H9 (cell line): Measurements from ENCODE around the gene KCTD20. TPM values are rescaled to one million over a fixed set of nuclear protein-coding genes. Genes with fewer than 3 reads are reported as not detected.

Experiments
- DNase-seq: peaks from one replicate; pipeline ENCODE4 v3.0.0-alpha.2; 2017
- H2AFZ ChIP-seq: one replicate; pipeline ENCODE4 v1.6.1; 2013; ENCODE audit warnings: mild to moderate bottlenecking, low read length, control low read depth, moderate library complexity
- H2AK5ac ChIP-seq: 2 replicates; pipeline ENCODE4 v1.6.1; 2013; ENCODE audit warnings: low read length, control low read depth, mixed read lengths; ENCODE audit not compliant: insufficient read length
- H2BK120ac ChIP-seq: one replicate; pipeline ENCODE4 v1.6.1; 2013; ENCODE audit warnings: low read depth, mild to moderate bottlenecking, low read length, control low read depth, inconsistent platforms; ENCODE audit not compliant: poor library complexity, severe bottlenecking
- H2BK12ac ChIP-seq: 2 replicates; pipeline ENCODE4 v1.6.1; 2013; ENCODE audit warnings: low read length, control low read depth, mixed read lengths, low read depth; ENCODE audit not compliant: insufficient read length
- H2BK15ac ChIP-seq: 2 replicates; pipeline ENCODE4 v1.6.1; 2013; ENCODE audit warnings: low read depth, low read length, control low read depth
- H2BK20ac ChIP-seq: one replicate; pipeline ENCODE4 v1.6.1; 2013; ENCODE audit warnings: low read depth, mild to moderate bottlenecking, low read length, control low read depth, inconsistent platforms; ENCODE audit not compliant: poor library complexity, severe bottlenecking
- H2BK5ac ChIP-seq: 2 replicates; pipeline ENCODE4 v1.6.1; 2013; ENCODE audit warnings: low read length, control low read depth, mixed read lengths; ENCODE audit not compliant: insufficient read length
- H3K14ac ChIP-seq: 2 replicates; pipeline ENCODE4 v1.6.1; 2013; ENCODE audit warnings: low read length, control low read depth; ENCODE audit not compliant: insufficient read depth
- H3K18ac ChIP-seq: 2 replicates; pipeline ENCODE4 v1.6.1; 2013; ENCODE audit warnings: low read depth, mild to moderate bottlenecking, mixed read lengths, low read length, control low read depth; ENCODE audit not compliant: insufficient read length
- H3K23ac ChIP-seq: 2 replicates; pipeline ENCODE4 v1.6.1; 2013; ENCODE audit warnings: low read length, control low read depth, mixed read lengths, low read depth; ENCODE audit not compliant: insufficient read length
- H3K23me2 ChIP-seq: 2 replicates; pipeline ENCODE4 v1.6.1; 2013; ENCODE audit warnings: low read depth, mild to moderate bottlenecking, mixed read lengths, low read length, control low read depth; ENCODE audit not compliant: insufficient read length, poor library complexity, severe bottlenecking
- H3K27ac ChIP-seq: 2 replicates; pipeline ENCODE4 v1.5.1; 2013; ENCODE audit warnings: low read length, control low read depth, mixed read lengths, low read depth; ENCODE audit not compliant: insufficient read length
- H3K27me3 ChIP-seq: 2 replicates; pipeline ENCODE4 v1.6.1; 2013; ENCODE audit warnings: low read length, control low read depth, inconsistent platforms; ENCODE audit not compliant: insufficient read depth
- H3K4ac ChIP-seq: 2 replicates; pipeline ENCODE4 v1.6.1; 2013; ENCODE audit warnings: low read depth, mild to moderate bottlenecking, control low read depth, inconsistent platforms, low read length, moderate library complexity
- H3K4me1 ChIP-seq: 2 replicates; pipeline ENCODE4 v1.6.1; 2013; ENCODE audit warnings: low read length, control low read depth, inconsistent platforms; ENCODE audit not compliant: insufficient read depth
- H3K4me2 ChIP-seq: 2 replicates; pipeline ENCODE4 v1.6.1; 2013; ENCODE audit warnings: low read length, control low read depth, mixed read lengths; ENCODE audit not compliant: insufficient read length, insufficient read depth
- H3K56ac ChIP-seq: 2 replicates; pipeline ENCODE4 v1.6.1; 2013; ENCODE audit warnings: low read depth, mild to moderate bottlenecking, mixed read lengths, low read length, control low read depth; ENCODE audit not compliant: insufficient read length
- H3K79me1 ChIP-seq: 2 replicates; pipeline ENCODE4 v1.6.1; 2013; ENCODE audit warnings: low read depth, mild to moderate bottlenecking, moderate library complexity, low read length, control low read depth, inconsistent platforms; ENCODE audit not compliant: insufficient read depth, poor library complexity, severe bottlenecking
- H3K79me2 ChIP-seq: 2 replicates; pipeline ENCODE4 v1.6.1; 2013; ENCODE audit warnings: low read length, control low read depth, inconsistent platforms; ENCODE audit not compliant: insufficient read depth
- H3K9ac ChIP-seq: 2 replicates; pipeline ENCODE4 v1.6.1; 2013; ENCODE audit warnings: low read length, control low read depth, mixed read lengths; ENCODE audit not compliant: insufficient read length; ENCODE audit errors: extremely low read depth
- H3K9me3 ChIP-seq: one replicate; pipeline ENCODE4 v1.6.1; 2013; ENCODE audit warnings: low read depth, low read length, inconsistent platforms; ENCODE audit not compliant: control insufficient read depth
- H3T11ph ChIP-seq: one replicate; pipeline ENCODE4 v1.6.1; 2013; ENCODE audit warnings: mild to moderate bottlenecking, low read length, control low read depth, inconsistent platforms
- H4K20me1 ChIP-seq: one replicate; pipeline ENCODE4 v1.6.1; 2013; ENCODE audit not compliant: control insufficient read depth, insufficient read length, insufficient read depth
- H4K5ac ChIP-seq: 2 replicates; pipeline ENCODE4 v1.6.1; 2013; ENCODE audit warnings: low read depth, mild to moderate bottlenecking, mixed read lengths, low read length, control low read depth; ENCODE audit not compliant: insufficient read length
- H4K8ac ChIP-seq: replicated peaks from 2 replicates; pipeline ENCODE4 v1.6.1; 2013; ENCODE audit warnings: low read length, control low read depth, mixed read lengths, low read depth; ENCODE audit not compliant: insufficient read length
- H4K91ac ChIP-seq: 2 replicates; pipeline ENCODE4 v1.6.1; 2013; ENCODE audit warnings: low read depth, mild to moderate bottlenecking, moderate library complexity, mixed read lengths, low read length, control low read depth; ENCODE audit not compliant: insufficient read length
- H3K27ac Mint-ChIP-seq, 3 experiments: 2 replicates in 2 of 3; 3 replicates in 1 of 3; pipeline ENCODE4 v1.8.0; 2020 to 2021; ENCODE audit warnings: mixed read lengths in 3 of 3, mild to moderate bottlenecking in 1 of 3, moderate library complexity in 1 of 3
- H3K27me3 Mint-ChIP-seq: 2 replicates; pipeline ENCODE4 v1.8.0; 2021; ENCODE audit warnings: low read depth, mild to moderate bottlenecking, moderate library complexity, mixed read lengths
- H3K36me3 Mint-ChIP-seq, 3 experiments: 2 replicates in 2 of 3; 3 replicates in 1 of 3; pipeline ENCODE4 v1.8.0; 2020 to 2021; ENCODE audit warnings: low read depth in 3 of 3, mixed read lengths in 3 of 3; ENCODE audit not compliant: insufficient read depth in 1 of 3
- H3K4me1 Mint-ChIP-seq, 2 experiments: 2 replicates each; pipeline ENCODE4 v1.8.0; 2020; ENCODE audit warnings: mixed read lengths in 2 of 2
- H3K4me3 Mint-ChIP-seq, 2 experiments: 2 replicates in 1 of 2; 3 replicates in 1 of 2; pipeline ENCODE4 v1.8.0; 2020 to 2021; ENCODE audit warnings: mild to moderate bottlenecking in 2 of 2, mixed read lengths in 2 of 2, moderate library complexity in 1 of 2
- H3K9me3 Mint-ChIP-seq, 2 experiments: 2 replicates in 1 of 2; 3 replicates in 1 of 2; pipeline ENCODE4 v1.8.0; 2020; ENCODE audit warnings: mild to moderate bottlenecking in 2 of 2, mixed read lengths in 2 of 2, moderate library complexity in 1 of 2
- CTCF ChIP-seq: fragments of 200-600 bp; sonication (generic); conservative IDR thresholded peaks from 3 replicates; pipeline ENCODE4 v1.8.0; 2021; ENCODE audit warnings: antibody characterized with exemption, mild to moderate bottlenecking
- WGBS: extraction: QIAGEN DNeasy Blood & Tissue Kit; methylation state at CpG from one replicate; pipeline ENCODE4 v1.1.7; 2013; ENCODE audit warnings: missing lambda C conversion rate, low lambda C conversion rate, mixed read lengths; ENCODE audit not compliant: insufficient read length; ENCODE audit errors: extremely low coverage; 5-methylcytosine and 5-hydroxymethylcytosine counted together
- total RNA-seq: library from RNA; stranded (reverse); gene quantifications from 2 replicates; pipeline ENCODE4 v1.2.1, GENCODE V29; 2021

Gene KCTD20
- total RNA-seq, 1 experiment from 2014 or later = 22.6 TPM

- Histone ChIP-seq H3K9ac (no peak overlapping the region), H4K91ac (no peak overlapping the region), H3K4ac (no peak overlapping the region), H3K79me2 (no peaks in the 10 kb centered on the region), H2BK20ac (no peak overlapping the region), H2BK12ac (no peak overlapping the region), H3K23me2 (no peaks in the 10 kb centered on the region), H2AK5ac (no peak overlapping the region), H4K8ac (no peak overlapping the region), H3K56ac (no peak overlapping the region), H3K9me3 (no peaks in the 10 kb centered on the region), H3K4me2 (no peak overlapping the region), H3T11ph (no peak overlapping the region), H2BK5ac (no peak overlapping the region), H3K27ac (no peak overlapping the region), H3K18ac (no peak overlapping the region), H4K20me1 (no peaks in the 10 kb centered on the region), H3K14ac (no peak overlapping the region), H4K5ac (no peak overlapping the region), H2BK15ac (no peak overlapping the region), H3K4me1 (no peaks in the 10 kb centered on the region), H3K27me3 (no peaks in the 10 kb centered on the region), H3K79me1 (no peaks in the 10 kb centered on the region), H2AFZ (no peak overlapping the region), H3K23ac (no peak overlapping the region), H2BK120ac (no peak overlapping the region)
- WGBS = no CpG with 5 or more reads among the region's 4 CpGs
- H3K4me1 Mint-ChIP-seq = no peaks in the 10 kb centered on the region
- DNase-seq = no peak
- no peak for TF ChIP-seq CTCF
- H3K27me3 Mint-ChIP-seq = no peaks in the 10 kb centered on the region
- no peaks in the 10 kb centered on the region for H3K36me3 Mint-ChIP-seq
- no peak overlapping the region for H3K4me3 Mint-ChIP-seq
- H3K9me3 Mint-ChIP-seq = no peaks in the 10 kb centered on the region
- H3K27ac Mint-ChIP-seq = no peak overlapping the region
Observed at GRCh38 chr6:36431197-36431596, 11.6 kb upstream of the KCTD20 start.
